GM12878 (cell line): Measurements from ENCODE around the gene MTF2. TPM values are rescaled to one million over a fixed set of nuclear protein-coding genes. Genes with fewer than 3 reads are reported as not detected.

Experiments used
- CHD1 ChIP-seq: IDR thresholded peaks from 2 replicates; pipeline ENCODE4 v1.6.1; 2012; ENCODE audit warnings: low read depth, low read length, improper control_type of control experiment
- CHD2 ChIP-seq: IDR thresholded peaks from 2 replicates; pipeline ENCODE4 v1.6.1; 2011; ENCODE audit warnings: low read depth, low read length, improper control_type of control experiment, borderline replicate concordance
- GABPA ChIP-seq: IDR thresholded peaks from 2 replicates; pipeline ENCODE4 v1.6.1; 2014; ENCODE audit warnings: antibody characterized with exemption, low read depth, mild to moderate bottlenecking, inconsistent platforms
- HDAC6 ChIP-seq: fragments of 200-600 bp; sonication (generic); IDR thresholded peaks from one replicate; pipeline ENCODE4 v1.8.0; 2017; ENCODE audit warnings: antibody characterized with exemption; ENCODE audit not compliant: unreplicated experiment
- IRF4 ChIP-seq: IDR thresholded peaks from 2 replicates; pipeline ENCODE4 v1.6.1; 2011; ENCODE audit warnings: low read depth, low read length
- KDM1A ChIP-seq: fragments of 200-600 bp; sonication (generic); IDR thresholded peaks from 2 replicates; pipeline ENCODE4 v1.6.1; 2016; ENCODE audit warnings: borderline replicate concordance
- LARP7 ChIP-seq: fragments of 450-650 bp; IDR thresholded peaks from 2 replicates; pipeline ENCODE4 v1.6.1; 2017; ENCODE audit warnings: mild to moderate bottlenecking
- MEF2B ChIP-seq: fragments of 450-650 bp; IDR thresholded peaks from 2 replicates; pipeline ENCODE4 v1.6.1; 2018; ENCODE audit warnings: mild to moderate bottlenecking, moderate library complexity; ENCODE audit not compliant: partially characterized antibody, poor library complexity, severe bottlenecking
- MLLT1 ChIP-seq: fragments of 450-650 bp; IDR thresholded peaks from 2 replicates; pipeline ENCODE4 v1.6.1; 2016; ENCODE audit warnings: mild to moderate bottlenecking
- NFYA ChIP-seq: IDR thresholded peaks from 2 replicates; pipeline ENCODE4 v1.6.1; 2011; ENCODE audit warnings: low read depth, mild to moderate bottlenecking, low read length, improper control_type of control experiment, borderline replicate concordance
- NR2C1 ChIP-seq: fragments of 450-650 bp; IDR thresholded peaks from 2 replicates; pipeline ENCODE4 v1.6.1; 2017; ENCODE audit warnings: antibody characterized with exemption, mild to moderate bottlenecking, moderate library complexity
- NR2C2 ChIP-seq: IDR thresholded peaks from 2 replicates; pipeline ENCODE4 v1.6.1; 2011; ENCODE audit warnings: borderline replicate concordance, low read depth; ENCODE audit not compliant: control insufficient read depth, insufficient read length
- PAX5 ChIP-seq: IDR thresholded peaks from 2 replicates; pipeline ENCODE4 v1.6.1; 2011; ENCODE audit warnings: low read depth, low read length, borderline replicate concordance
- POU2F2 ChIP-seq: IDR thresholded peaks from 3 replicates; pipeline ENCODE4 v1.6.1; 2011; ENCODE audit warnings: low read depth, mild to moderate bottlenecking, low read length, borderline replicate concordance
- PRDM15 ChIP-seq: fragments of 450-650 bp; formaldehyde crosslinking; IDR thresholded peaks from 2 replicates; pipeline ENCODE4 v1.4.0; 2020; ENCODE audit warnings: mild to moderate bottlenecking, moderate library complexity
- RAD51 ChIP-seq: fragments of 450-650 bp; IDR thresholded peaks from 2 replicates; pipeline ENCODE4 v1.6.1; 2016; ENCODE audit warnings: moderate library complexity, mild to moderate bottlenecking, inconsistent platforms
- RCOR1 ChIP-seq: conservative IDR thresholded peaks from 2 replicates; pipeline ENCODE4 v1.6.1; 2012; ENCODE audit warnings: low read depth, low read length, improper control_type of control experiment
- RELA ChIP-seq: fragments of 450-650 bp; IDR thresholded peaks from 2 replicates; pipeline ENCODE4 v1.8.0; 2014; ENCODE audit warnings: borderline replicate concordance; ENCODE audit not compliant: partially characterized antibody
- YY1 ChIP-seq: IDR thresholded peaks from 2 replicates; pipeline ENCODE4 v1.6.1; 2011; ENCODE audit warnings: low read depth, mild to moderate bottlenecking, low read length
- ZNF592 ChIP-seq: fragments of 450-650 bp; IDR thresholded peaks from 2 replicates; pipeline ENCODE4 v1.6.1; 2017; ENCODE audit warnings: mild to moderate bottlenecking, moderate library complexity
- polyA plus RNA-seq, 11 experiments: library from polyadenylated mRNA; depleted of rRNA in 4 of 11; unstranded in 6 of 11; stranded (reverse) in 5 of 11; fragments of >200 nt; fragmentation: Nextera tagmentation in 4 of 11; fragmentation: Illumina TruSeq in 1 of 11; extraction: Ambion mirVana in 4 of 11; extraction: Trizol in 1 of 11; gene quantifications; 1 replicate in 1 of 11; 2 replicates in 10 of 11; pipeline versions ENCODE4 v1.2.1 to v1.2.3, GENCODE V29; 2011 to 2016; ENCODE audit warnings: inconsistent platforms in 2 of 11, missing spikeins in 2 of 11, low read depth in 1 of 11
- total RNA-seq, 4 experiments: library from RNA; depleted of rRNA in 3 of 4; stranded (reverse); fragments of >200 nt in 3 of 4; fragmentation: Illumina TruSeq in 1 of 4; extraction: Trizol in 1 of 4; gene quantifications; 2 replicates each; pipeline versions ENCODE4 v1.2.1 to v1.2.3, GENCODE V29; 2013 to 2021
- TF ChIP-seq, protein P1 (sequence below): fragments of 450-650 bp; IDR thresholded peaks from 2 replicates; pipeline ENCODE4 v1.6.1; 2017; ENCODE audit warnings: low read depth, mild to moderate bottlenecking, moderate library complexity

MTF2 gene
- total and polyA plus RNA-seq, 10 of the 15 experiments (the other 5 are each of a cell fraction or from before 2014, with no cell fraction given): 22.6 to 74.9 (median 42.8) TPM

GRCh38 chr1:93033785-93034184, 45.3 kb upstream of the MTF2 start (continued):
- TF ChIP-seq PRDM15 (no peak), GABPA (0 out of 2 replicates have a peak, but pooled peaks have one; percentile 4), ZNF592 (no peak), MEF2B (no peak), LARP7 (no peak), NFYA (no peak), RELA (no peak), YY1 (no peak), IRF4 (peak; percentile 41; the same call in 1 of the 2 replicates), KDM1A (no peak), NR2C2 (no peak), RCOR1 (no peak), CHD1 (no peak), NR2C1 (no peak), POU2F2 (no peak), MLLT1 (peak; percentile 79; the same call in 1 of the 2 replicates), RAD51 (0 out of 2 replicates have a peak, but pooled peaks have one; percentile 15), HDAC6 (no peak), CHD2 (no peak), PAX5 (no peak)
- TF ChIP-seq, protein P1, sequence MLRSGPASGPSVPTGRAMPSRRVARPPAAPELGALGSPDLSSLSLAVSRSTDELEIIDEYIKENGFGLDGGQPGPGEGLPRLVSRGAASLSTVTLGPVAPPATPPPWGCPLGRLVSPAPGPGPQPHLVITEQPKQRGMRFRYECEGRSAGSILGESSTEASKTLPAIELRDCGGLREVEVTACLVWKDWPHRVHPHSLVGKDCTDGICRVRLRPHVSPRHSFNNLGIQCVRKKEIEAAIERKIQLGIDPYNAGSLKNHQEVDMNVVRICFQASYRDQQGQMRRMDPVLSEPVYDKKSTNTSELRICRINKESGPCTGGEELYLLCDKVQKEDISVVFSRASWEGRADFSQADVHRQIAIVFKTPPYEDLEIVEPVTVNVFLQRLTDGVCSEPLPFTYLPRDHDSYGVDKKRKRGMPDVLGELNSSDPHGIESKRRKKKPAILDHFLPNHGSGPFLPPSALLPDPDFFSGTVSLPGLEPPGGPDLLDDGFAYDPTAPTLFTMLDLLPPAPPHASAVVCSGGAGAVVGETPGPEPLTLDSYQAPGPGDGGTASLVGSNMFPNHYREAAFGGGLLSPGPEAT: peak; percentile 52; the same call in 1 of the 2 replicates
